K562 (cell line): ENCODE measurements around the gene FIBP. TPM values are rescaled to one million over a fixed set of nuclear protein-coding genes. Genes with fewer than 3 reads are reported as not detected.

Source experiments
- ATAC-seq: fragments of 200-7000 bp; cut with Tn5 transposase; 3 replicates; pipeline ENCODE4 v1.9.1; 2020; ENCODE audit warnings: moderate library complexity
- BruUV-seq: library from RNA; stranded (reverse); fragments of 400-500 nt; replicated peaks from 2 replicates; lab custom pipeline; 2021; lab: Mats Ljungman, UMichigan
- CTCF ChIA-PET: fragments of 300-600 bp; formaldehyde crosslinking; extraction: SDS; loops from one replicate; lab custom pipeline; 2021; ENCODE audit warnings: low intra/inter-chr PET ratio; lab: Yijun Ruan, JAX
- POLR2A ChIA-PET: fragments of 300-600, 350-650 bp; sonication (Branson Sonifier 250); formaldehyde crosslinking; extraction: SDS; loops from one replicate; lab custom pipeline; 2021; ENCODE audit warnings: antibody characterized with exemption, inconsistent platforms; lab: Yijun Ruan, JAX
- DNase-seq, 4 experiments: peaks; one replicate each; pipeline versions ENCODE4 v3.0.0 to v3.0.0-alpha.2; 2011 to 2018; ENCODE audit warnings: low spot score in 3 of 4, mixed read lengths in 3 of 4; ENCODE audit errors: extremely low read depth in 1 of 4
- FAIRE-seq: peaks from 2 replicates; lab custom pipeline; 2011; peaks lifted over from hg19 to GRCh38; lab: Jason Lieb, UNC
- H2AFZ ChIP-seq: 2 replicates; pipeline ENCODE4 v1.6.0; 2011; ENCODE audit warnings: low read depth, low read length, control low read depth, inconsistent platforms
- H3K27ac ChIP-seq: fragments of 200-600 bp; 3 replicates; pipeline ENCODE4 v1.8.0; 2011; ENCODE audit warnings: low read depth, mild to moderate bottlenecking, control low read depth, inconsistent platforms, low read length, moderate library complexity, mixed read lengths; ENCODE audit errors: extremely low read depth
- H3K27me3 ChIP-seq, 2 experiments: fragments of 300-600 bp in 1 of 2; 2 replicates in 1 of 2; 3 replicates in 1 of 2; pipeline versions ENCODE4 v1.6.0 to v1.8.0; 2011; ENCODE audit warnings: inconsistent platforms in 2 of 2, low read length in 2 of 2, mild to moderate bottlenecking in 1 of 2, mixed read lengths in 1 of 2, moderate library complexity in 1 of 2; ENCODE audit not compliant: control insufficient read depth in 2 of 2, insufficient read depth in 2 of 2
- H3K36me3 ChIP-seq: fragments of 300-600 bp; 3 replicates; pipeline ENCODE4 v1.8.0; 2011; ENCODE audit warnings: mild to moderate bottlenecking, low read length, inconsistent platforms; ENCODE audit not compliant: control insufficient read depth, insufficient read depth
- H3K4me1 ChIP-seq, 2 experiments: fragments of 200-600 bp in 1 of 2; replicated peaks in 1 of 2; 2 replicates in 1 of 2; 3 replicates in 1 of 2; pipeline versions ENCODE4 v1.5.1 to v1.8.0; 2011; ENCODE audit warnings: inconsistent platforms in 2 of 2, low read length in 2 of 2, mild to moderate bottlenecking in 1 of 2, mixed read lengths in 1 of 2, moderate library complexity in 1 of 2; ENCODE audit not compliant: control insufficient read depth in 2 of 2, insufficient read depth in 2 of 2
- H3K4me2 ChIP-seq: 2 replicates; pipeline ENCODE4 v1.6.1; 2011; ENCODE audit warnings: low read length, control low read depth, inconsistent platforms, mixed read lengths; ENCODE audit not compliant: insufficient read depth
- H3K4me3 ChIP-seq: fragments of 200-600 bp; sonication (generic), shearing (Covaris generic); 2 replicates; pipeline ENCODE4 v1.5.1; 2016; ENCODE audit warnings: control low read depth, inconsistent platforms
- H3K79me2 ChIP-seq: fragments of 200-600 bp; 3 replicates; pipeline ENCODE4 v1.8.0; 2011; ENCODE audit warnings: low read length, inconsistent platforms; ENCODE audit not compliant: control insufficient read depth, insufficient read depth
- H3K9ac ChIP-seq, 2 experiments: 2 replicates each; pipeline versions ENCODE4 v1.6.0 to v1.6.1; 2011; ENCODE audit warnings: low read depth in 2 of 2, low read length in 2 of 2, control low read depth in 1 of 2, inconsistent platforms in 1 of 2, mild to moderate bottlenecking in 1 of 2, mixed read lengths in 1 of 2; ENCODE audit not compliant: insufficient read depth in 1 of 2
- H3K9me1 ChIP-seq: one replicate; pipeline ENCODE4 v1.6.0; 2011; ENCODE audit warnings: inconsistent platforms, mild to moderate bottlenecking, low read length, moderate library complexity; ENCODE audit not compliant: control insufficient read depth, insufficient read depth
- H3K9me3 ChIP-seq: replicated peaks from 2 replicates; pipeline ENCODE4 v1.5.1; 2011; ENCODE audit warnings: low read depth, low read length, inconsistent platforms; ENCODE audit not compliant: control insufficient read depth, insufficient read depth
- H4K20me1 ChIP-seq: replicated peaks from 2 replicates; pipeline ENCODE4 v1.6.1; 2011; ENCODE audit warnings: low read length, inconsistent platforms, mixed read lengths; ENCODE audit not compliant: control insufficient read depth, insufficient read depth
- CBFB ChIP-seq: sonication (generic); formaldehyde crosslinking; IDR thresholded peaks from 2 replicates; pipeline ENCODE4 v1.4.0; 2020; ENCODE audit warnings: mild to moderate bottlenecking, missing genetic modification reagents
- HMBOX1 ChIP-seq: sonication (generic); IDR thresholded peaks from 2 replicates; pipeline ENCODE4 v1.6.1; 2016
- HMG20B ChIP-seq: fragments of 250-450 bp; sonication (Bioruptor Pico); IDR thresholded peaks from 2 replicates; pipeline ENCODE4 v1.5.0; 2021; ENCODE audit warnings: mild to moderate bottlenecking
- KDM2B ChIP-seq: fragments of 250-450 bp; sonication (Bioruptor Pico); IDR thresholded peaks from 2 replicates; pipeline ENCODE4 v1.8.0; 2021; ENCODE audit warnings: mild to moderate bottlenecking, moderate library complexity
- MCM5 ChIP-seq: fragments of 450-650 bp; IDR thresholded peaks from 2 replicates; pipeline ENCODE4 v1.6.1; 2016; ENCODE audit warnings: low read depth
- NFIC ChIP-seq: fragments of 450-650 bp; IDR thresholded peaks from 2 replicates; pipeline ENCODE4 v1.6.1; 2017; ENCODE audit warnings: mild to moderate bottlenecking, inconsistent platforms
- PKNOX1 ChIP-seq: fragments of 450-650 bp; IDR thresholded peaks from 2 replicates; pipeline ENCODE4 v1.6.1; 2016
- POLR2G ChIP-seq: fragments of 200-400 bp; formaldehyde crosslinking; IDR thresholded peaks from 2 replicates; pipeline ENCODE4 v1.6.1; 2017; ENCODE audit warnings: low read depth, mild to moderate bottlenecking, antibody characterized with exemption, low read length, moderate library complexity
- RBFOX2 ChIP-seq: fragments of 200-400 bp; formaldehyde crosslinking; IDR thresholded peaks from 2 replicates; pipeline ENCODE4 v1.6.1; 2017; ENCODE audit warnings: low read depth, mild to moderate bottlenecking, low read length, moderate library complexity
- SMAD3 ChIP-seq: fragments of 450-650 bp; formaldehyde crosslinking; conservative IDR thresholded peaks from 2 replicates; pipeline ENCODE4 v1.4.0; 2020; ENCODE audit warnings: mild to moderate bottlenecking
- TBP ChIP-seq: optimal IDR thresholded peaks from 2 replicates; pipeline ENCODE3; 2011; ENCODE audit warnings: low read depth, low read length, improper control_type of control experiment
- U2AF2 ChIP-seq: fragments of 200-400 bp; formaldehyde crosslinking; optimal IDR thresholded peaks from 2 replicates; pipeline ENCODE3; 2017; ENCODE audit warnings: low read depth, mild to moderate bottlenecking, low read length
- USF1 ChIP-seq: sonication (generic); formaldehyde crosslinking; IDR thresholded peaks from 2 replicates; pipeline ENCODE4 v1.9.0; 2022; ENCODE audit warnings: mild to moderate bottlenecking, missing genetic modification reagents
- ZNF12 ChIP-seq: sonication (generic); formaldehyde crosslinking; IDR thresholded peaks from 2 replicates; pipeline ENCODE4 v1.4.0; 2020; ENCODE audit warnings: mild to moderate bottlenecking, missing genetic modification reagents
- ZNF253 ChIP-seq: fragments of 250-450 bp; sonication (Bioruptor Pico); conservative IDR thresholded peaks from 2 replicates; pipeline ENCODE4 v1.6.1; 2021; ENCODE audit warnings: mild to moderate bottlenecking
- ZNF263 ChIP-seq: sonication (generic); formaldehyde crosslinking; IDR thresholded peaks from 2 replicates; pipeline ENCODE4 v1.8.0; 2022; ENCODE audit warnings: mild to moderate bottlenecking, missing genetic modification reagents, borderline replicate concordance
- WGBS: fragments of 100-300 bp; shearing (Covaris generic); methylation state at CpG from one replicate; pipeline ENCODE4 v1.1.6; 2016; ENCODE audit warnings: low coverage, mixed read lengths; ENCODE audit not compliant: insufficient coverage; ENCODE audit errors: missing lambda C conversion rate; 5-methylcytosine and 5-hydroxymethylcytosine counted together
- in situ Hi-C: fragments of 300-500 bp; cut with MboI; formaldehyde crosslinking; loops from 4 replicates; pipeline ENCODE4 v1.15.0; 2018; ENCODE audit warnings: inconsistent platforms, mixed read lengths
- intact Hi-C: fragments of 100-400 bp; cut with micrococcal nuclease; formaldehyde crosslinking; loops from 2 replicates; pipeline ENCODE4 v1.14.2; 2022
- polyA plus RNA-seq, 8 experiments: library from polyadenylated mRNA; depleted of rRNA in 4 of 8; stranded (reverse) in 5 of 8; unstranded in 3 of 8; fragments of >200 nt; fragmentation: Nextera tagmentation in 2 of 8; fragmentation: Illumina TruSeq in 1 of 8; extraction: Ambion mirVana in 2 of 8; extraction: Trizol in 1 of 8; gene quantifications; 2 replicates each; pipeline versions ENCODE4 v1.2.1 to v1.2.3, GENCODE V29; 2011 to 2014; ENCODE audit warnings: inconsistent platforms in 1 of 8, missing spikeins in 1 of 8
- total RNA-seq, 7 experiments: library from RNA; depleted of rRNA in 6 of 7; stranded (reverse); fragments of >200 nt in 6 of 7; fragmentation: Illumina TruSeq in 2 of 7; extraction: Trizol in 2 of 7; gene quantifications; 2 replicates each; pipeline versions ENCODE4 v1.2.1 to v1.2.3, GENCODE V29; 2011 to 2021; ENCODE audit warnings: low replicate concordance in 1 of 7

FIBP gene
- total and polyA plus RNA-seq, 9 of the 15 experiments (the other 6 are each of a cell fraction or from before 2014, with no cell fraction given) = 41.2 to 79.2 (median 48.6) TPM

- TF ChIP-seq TBP (no peak), ZNF253 (no peak), ZNF12 (0 out of 2 replicates have a peak, but pooled peaks have one; percentile 26), POLR2G (peak; percentile 68), SMAD3 (CRISPR knock-in tag) (no peak), MCM5 (no peak), NFIC (no peak), PKNOX1 (no peak), CBFB (CRISPR knock-in tag) (0 out of 2 replicates have a peak, but pooled peaks have one; percentile 11), HMG20B (CRISPR knock-in tag) (no peak), HMBOX1 (no peak), U2AF2 (no peak), RBFOX2 (peak; percentile 66), ZNF263 (peak; percentile 78), KDM2B (CRISPR knock-in tag) (no peak), USF1 (CRISPR knock-in tag) (peak; percentile 19; the same call in 1 of the 2 replicates)
- ChIA-PET POLR2A (interaction anchor here (0.9 to 5.6 kb wide), 10 partner anchors 8 to 437 kb away, joined by 3 to 151 read pairs (median 4); partner anchors contain the start of genes CCDC85B, FIBP and MALAT1), CTCF (no interaction called here)
- H3K9ac ChIP-seq = peak overlapping the region; percentile 99 to 100
- H3K27me3 ChIP-seq = no peaks in the 10 kb centered on the region; a peak in 1 of 5 replicates
- no peak for ATAC-seq
- BruUV-seq = no TSS peak
- FAIRE-seq = no peak
- H3K9me3 ChIP-seq = no peaks in the 10 kb centered on the region
- peaks cover 56% of the 10 kb centered on the region; the same call in 2 of the 3 replicates for H3K36me3 ChIP-seq
- WGBS = 60% methylated on average over 10 of the region's 13 CpGs
- peak overlapping the region; percentile 95 for H3K4me3 ChIP-seq
- intact Hi-C loops (no loop called here), in situ Hi-C loops (no loop called here)
- H2AFZ ChIP-seq = no peak overlapping the region
- peak overlapping the region; percentile 96 for H3K27ac ChIP-seq
- no peaks in the 10 kb centered on the region for H3K9me1 ChIP-seq
- peaks cover 8% of the 10 kb centered on the region for H4K20me1 ChIP-seq
- H3K4me2 ChIP-seq = peak overlapping the region; percentile 95
- H3K4me1 ChIP-seq = peaks cover 10 to 78% of the 10 kb centered on the region in 2 experiments
- DNase-seq = peak in 1 of 4 experiments; percentile 16
- H3K79me2 ChIP-seq = peaks cover 39% of the 10 kb centered on the region
Measured at GRCh38 chr11:65861533-65862183, 26.6 kb downstream of the FIBP start.
